Progenitor cell of endocrine pancreas (in vitro differentiated cells): ENCODE results near the gene NLE1. TPM values are rescaled to one million over a fixed set of nuclear protein-coding genes. Genes with fewer than 3 reads are reported as not detected.
"Not testable (repeated sequence)": the region's sequence is repeated elsewhere in the genome, so short reads cannot be mapped to it uniquely, and the experiment has no call there.

ENCODE experiments used
- DNase-seq: peaks from one replicate; pipeline ENCODE4 v3.0.0; 2021; ENCODE audit warnings: low spot score; ENCODE audit not compliant: unreplicated experiment
- H3K27ac Mint-ChIP-seq: 2 replicates; pipeline ENCODE4 v1.8.0; 2021; ENCODE audit warnings: mild to moderate bottlenecking, moderate library complexity, mixed read lengths
- H3K27me3 Mint-ChIP-seq: 2 replicates; pipeline ENCODE4 v1.8.0; 2021; ENCODE audit warnings: mixed read lengths
- H3K36me3 Mint-ChIP-seq: 2 replicates; pipeline ENCODE4 v1.8.0; 2022; ENCODE audit warnings: mixed read lengths; ENCODE audit not compliant: insufficient read depth
- H3K4me1 Mint-ChIP-seq: 2 replicates; pipeline ENCODE4 v1.8.0; 2021; ENCODE audit warnings: low read depth, mixed read lengths
- H3K4me3 Mint-ChIP-seq: 2 replicates; pipeline ENCODE4 v1.8.0; 2021; ENCODE audit warnings: low read depth, mild to moderate bottlenecking, moderate library complexity, mixed read lengths
- H3K9me3 Mint-ChIP-seq: 2 replicates; pipeline ENCODE4 v1.8.0; 2021; ENCODE audit warnings: low read depth, mixed read lengths
- CTCF ChIP-seq: fragments of 200-600 bp; sonication (generic); IDR thresholded peaks from one replicate; pipeline ENCODE4 v1.5.0; 2021; ENCODE audit warnings: antibody characterized with exemption, mild to moderate bottlenecking; ENCODE audit not compliant: unreplicated experiment
- total RNA-seq: library from RNA; stranded (reverse); gene quantifications from 2 replicates; pipeline ENCODE4 v1.2.1, GENCODE V29; 2021

The NLE1 gene
- total RNA-seq, 1 donor from 2014 or later = 18.1 TPM

- peaks cover 13% of the 10 kb centered on the region for H3K27me3 Mint-ChIP-seq
Observed at GRCh38 chr17:35121315-35121714, 20.8 kb downstream of the NLE1 start, which contains the start of gene FNDC8. Gene FNDC8, plus strand, starts transcription at chr17:35121615. Its CDS starts 79 bp downstream, at chr17:35121694.

GRCh38 chr17:35119370-35120165, 22.5 kb downstream of the NLE1 start, which contains the start of gene RAD51D:
Gene RAD51D, minus strand, starts transcription at chr17:35119860. Its CDS starts 247 bp downstream, at chr17:35119613.
- H3K9me3 Mint-ChIP-seq = no peaks in the 10 kb centered on the region

More at GRCh38 chr17:35121315-35121714, 20.8 kb downstream of the NLE1 start, which contains the start of gene FNDC8:
- DNase-seq = no peak
- H3K4me1 Mint-ChIP-seq = peaks cover 4% of the 10 kb centered on the region
- H3K27ac Mint-ChIP-seq = no peak within 1 kb of the TSS
- H3K4me3 Mint-ChIP-seq = peak within 1 kb of the TSS; percentile 24
- no peak for TF ChIP-seq CTCF
- peaks cover 3% of the 10 kb centered on the region for H3K36me3 Mint-ChIP-seq
- no peaks in the 10 kb centered on the region for H3K9me3 Mint-ChIP-seq

GRCh38 chr17:35117984-35118383, 24.1 kb downstream of the NLE1 start:
- Mint-ChIP-seq H3K27ac (no peak overlapping the region), H3K36me3 (peaks cover 6% of the 10 kb centered on the region), H3K4me3 (peak overlapping the region; percentile 57), H3K27me3 (peaks cover 13% of the 10 kb centered on the region), H3K4me1 (peaks cover 4% of the 10 kb centered on the region), H3K9me3 (no peaks in the 10 kb centered on the region)
- no peak for DNase-seq
- no peak for TF ChIP-seq CTCF

More at GRCh38 chr17:35119370-35120165, 22.5 kb downstream of the NLE1 start, which contains the start of gene RAD51D:
- Mint-ChIP-seq H3K4me3 (peak within 1 kb of the TSS; percentile 88), H3K36me3 (peaks cover 6% of the 10 kb centered on the region), H3K27ac (peak within 1 kb of the TSS; percentile 93), H3K27me3 (peaks cover 13% of the 10 kb centered on the region), H3K4me1 (peaks cover 4% of the 10 kb centered on the region)
- peak; percentile 75 for DNase-seq
- TF ChIP-seq CTCF = peak; percentile 95

- Mint-ChIP-seq H3K27ac (no peak overlapping the region), H3K36me3 (peaks cover 6% of the 10 kb centered on the region), H3K27me3 (peaks cover 8% of the 10 kb centered on the region), H3K4me3 (no peak overlapping the region), H3K9me3 (no peaks in the 10 kb centered on the region), H3K4me1 (peaks cover 4% of the 10 kb centered on the region)
- no peak for DNase-seq
- no peak for TF ChIP-seq CTCF
Observed at GRCh38 chr17:35116845-35117244, 25.3 kb downstream of the NLE1 start.

GRCh38 chr17:35110791-35111190, 31.3 kb downstream of the NLE1 start:
- not testable (repeated sequence) for H3K4me3 Mint-ChIP-seq, H3K4me1 Mint-ChIP-seq, H3K36me3 Mint-ChIP-seq, H3K9me3 Mint-ChIP-seq, H3K27ac Mint-ChIP-seq, DNase-seq, H3K27me3 Mint-ChIP-seq
